Measurements from ENCODE around the gene TTN.

The TTN gene

DNA sequence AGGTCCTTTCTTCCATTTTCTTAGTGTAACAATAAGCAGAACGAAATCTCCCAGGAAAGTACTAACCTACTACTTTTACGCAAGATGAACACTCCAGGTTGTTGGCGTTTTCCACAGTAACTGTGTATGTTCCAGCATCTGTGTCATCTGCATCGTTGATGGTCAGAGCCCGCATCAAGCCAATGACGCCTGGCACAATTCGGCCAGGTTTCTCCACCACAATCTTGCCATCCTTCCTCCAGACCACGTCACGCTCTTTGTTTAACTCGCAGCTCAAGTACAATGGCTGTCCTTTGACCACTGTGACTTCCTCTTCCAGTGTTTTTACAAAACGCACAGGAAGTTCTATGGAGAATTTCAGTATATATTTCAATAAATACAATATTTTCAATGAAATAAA lies 171.3 kb downstream of the TTN start:
- no peak for DNase-seq

DNA sequence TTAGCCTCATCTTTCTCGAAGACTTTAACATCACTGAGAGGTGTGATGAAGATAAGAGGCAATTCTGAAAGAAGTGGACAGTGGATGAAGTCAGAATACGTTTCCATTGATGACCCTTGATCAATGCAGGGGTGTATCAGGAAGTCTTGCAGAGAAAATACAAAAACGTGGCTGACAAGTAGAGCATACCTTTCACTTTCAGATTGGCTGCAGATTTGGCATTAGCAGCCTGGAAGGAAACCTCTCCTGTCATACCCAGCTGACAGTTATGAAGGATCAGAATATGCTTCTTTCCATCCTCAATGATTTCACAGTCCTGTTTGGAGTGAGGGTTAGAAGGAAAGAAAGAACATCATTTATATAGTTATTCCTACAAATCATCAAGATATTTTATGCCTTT lies 174.5 kb downstream of the TTN start:
- no peak for DNase-seq

DNA sequence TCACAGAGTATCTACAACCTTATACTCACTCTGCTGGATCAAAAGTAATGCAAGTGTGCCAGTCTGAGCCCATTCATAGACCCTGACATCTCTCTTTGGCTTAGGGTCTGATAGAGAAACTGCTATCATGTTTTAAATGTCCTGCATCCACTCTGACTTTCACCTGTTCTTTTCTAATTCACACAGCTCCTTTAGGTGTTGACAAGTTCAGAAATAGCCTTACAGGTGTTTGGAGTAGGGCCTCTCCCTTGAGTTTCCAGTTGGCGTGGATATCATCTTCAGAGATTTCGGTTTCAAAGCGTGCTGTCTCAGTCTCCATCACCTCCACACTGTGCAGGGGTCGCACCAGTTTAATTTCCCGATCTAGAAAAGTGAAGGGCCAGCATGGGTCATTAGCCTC lies 176.6 kb downstream of the TTN start:
- DNase-seq = no peak

DNA sequence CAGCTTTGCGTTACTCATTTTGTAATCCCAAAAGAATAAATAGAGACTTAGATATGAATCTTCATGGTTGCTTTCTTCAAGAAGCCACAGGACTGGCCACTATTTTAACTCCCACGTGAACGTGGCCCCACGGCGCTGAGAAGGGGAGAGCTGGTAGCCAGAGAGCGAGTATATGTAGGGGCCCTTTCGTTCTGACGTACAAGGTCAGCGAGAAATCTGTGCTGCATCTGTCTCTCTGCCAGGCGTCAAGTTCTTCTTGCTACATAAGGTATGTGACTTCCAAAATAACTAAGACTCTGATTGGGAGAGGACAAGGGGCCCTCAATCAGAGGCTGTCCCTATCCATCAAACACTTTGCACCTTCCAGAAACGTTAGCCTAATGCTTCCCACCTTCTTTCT lies 177.8 kb downstream of the TTN start:
- no peak for DNase-seq

DNA sequence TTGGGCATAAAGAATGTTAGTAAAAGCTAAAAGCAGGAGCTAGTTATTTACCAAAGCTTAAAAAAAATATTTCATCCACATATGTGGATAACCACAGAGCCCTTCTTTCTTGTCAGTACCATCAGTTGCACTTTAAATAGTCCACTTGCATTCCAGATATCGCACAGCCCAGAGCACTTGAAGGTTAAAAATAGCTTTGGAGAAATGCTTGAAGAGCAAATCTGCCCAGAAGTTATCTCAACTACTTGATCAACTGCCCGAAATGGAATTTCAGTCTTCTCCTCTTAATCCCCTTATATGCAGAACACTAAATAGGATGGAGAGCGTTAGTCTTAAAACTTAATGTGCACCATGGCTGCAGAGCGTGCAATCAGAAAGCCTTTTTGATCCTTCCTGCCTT lies 178.6 kb downstream of the TTN start:
- no peak for DNase-seq

DNA sequence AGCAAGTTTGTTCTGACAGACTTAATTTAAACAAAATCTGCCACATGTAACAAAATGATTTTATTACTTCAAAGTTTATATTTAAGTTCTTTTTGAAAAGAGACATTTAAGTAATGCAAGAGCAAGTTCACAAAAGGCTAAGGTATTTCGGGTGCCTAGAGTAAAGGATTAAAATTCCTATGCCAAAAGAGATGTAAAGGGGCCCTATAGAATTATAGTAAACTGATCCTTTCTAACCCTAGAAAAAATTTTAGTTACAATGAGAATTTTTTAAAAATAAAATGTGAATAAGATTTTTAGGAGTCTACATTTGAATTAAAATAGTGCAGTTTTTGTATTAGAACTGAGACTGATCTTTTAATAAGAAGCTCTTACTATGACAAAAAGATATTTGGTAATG lies 179.8 kb downstream of the TTN start:
- no peak for DNase-seq

DNA sequence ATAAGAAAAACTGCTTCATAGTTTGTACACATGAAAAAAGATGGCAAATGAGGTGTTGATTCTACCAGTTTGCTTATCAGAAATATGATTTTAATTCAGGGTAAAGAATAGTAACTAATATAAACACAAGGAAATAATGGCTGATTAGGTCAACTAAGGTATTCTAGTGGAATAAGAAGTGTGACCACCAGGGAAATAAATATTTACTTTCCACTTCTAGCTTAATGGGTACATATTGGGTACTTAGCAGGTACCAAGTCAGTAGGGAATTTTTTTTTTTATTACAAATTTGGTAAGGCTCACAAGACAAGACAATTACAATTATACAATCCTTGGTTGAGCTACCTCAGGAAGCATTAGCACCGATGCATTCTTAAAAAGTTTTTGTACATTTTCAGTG lies 191.3 kb downstream of the TTN start:
- DNase-seq = no peak

DNA sequence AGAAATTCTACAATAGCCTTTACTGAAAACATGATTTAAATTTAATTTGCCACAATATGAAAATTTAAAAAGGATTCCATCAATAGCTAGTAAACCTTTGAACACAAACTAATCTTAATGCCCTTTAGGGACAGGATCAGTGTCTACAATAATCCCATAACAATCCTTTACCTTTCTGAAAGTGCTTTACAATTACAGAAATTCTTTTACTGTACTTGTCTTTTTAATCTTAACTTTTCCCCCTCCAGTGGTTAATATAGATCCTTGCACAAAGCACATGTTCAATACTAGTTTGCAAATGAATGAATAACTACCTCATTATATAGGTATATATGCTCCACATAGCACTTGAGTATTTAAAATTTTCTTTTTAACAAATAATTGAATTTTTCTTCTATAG lies 204.3 kb downstream of the TTN start:
- no peak for DNase-seq

DNA sequence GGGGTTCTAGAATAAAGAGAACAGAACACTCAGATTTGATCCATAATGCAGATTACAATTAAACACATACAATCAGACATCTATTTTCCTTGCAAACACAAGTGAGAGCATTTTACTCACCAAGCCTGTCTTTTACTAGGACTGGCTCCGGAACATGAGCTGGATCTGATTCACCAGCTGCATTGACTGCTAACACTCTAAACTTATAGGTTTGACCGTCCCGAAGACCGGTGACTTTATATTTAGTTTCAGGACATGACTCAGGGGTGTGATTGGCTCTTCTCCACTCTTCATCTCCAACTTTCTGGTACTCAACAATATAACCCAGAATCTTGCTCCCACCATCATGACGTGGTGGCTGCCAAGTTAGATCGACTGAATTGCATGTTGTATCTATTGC lies 214.6 kb downstream of the TTN start:
- no peak for DNase-seq

DNA sequence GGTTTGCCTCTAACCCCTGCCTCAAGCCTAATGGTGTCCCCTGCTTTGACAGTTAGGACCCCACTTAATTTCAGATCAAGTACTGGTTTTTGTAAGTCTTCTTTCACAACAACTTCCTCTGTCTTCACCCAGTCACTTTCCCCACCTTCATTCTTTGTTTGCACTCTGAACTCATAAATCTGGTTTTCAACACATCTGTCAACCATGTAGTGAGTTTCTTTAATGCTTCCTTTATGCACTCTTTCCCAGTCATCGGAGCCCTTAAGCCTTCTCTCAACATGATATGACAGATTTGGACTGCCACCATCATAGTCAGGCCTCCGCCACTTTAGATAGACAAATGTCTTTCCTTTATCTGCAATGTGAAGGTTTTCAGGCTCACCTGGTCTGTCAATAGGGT lies 217.9 kb downstream of the TTN start:
- no peak for DNase-seq

DNA sequence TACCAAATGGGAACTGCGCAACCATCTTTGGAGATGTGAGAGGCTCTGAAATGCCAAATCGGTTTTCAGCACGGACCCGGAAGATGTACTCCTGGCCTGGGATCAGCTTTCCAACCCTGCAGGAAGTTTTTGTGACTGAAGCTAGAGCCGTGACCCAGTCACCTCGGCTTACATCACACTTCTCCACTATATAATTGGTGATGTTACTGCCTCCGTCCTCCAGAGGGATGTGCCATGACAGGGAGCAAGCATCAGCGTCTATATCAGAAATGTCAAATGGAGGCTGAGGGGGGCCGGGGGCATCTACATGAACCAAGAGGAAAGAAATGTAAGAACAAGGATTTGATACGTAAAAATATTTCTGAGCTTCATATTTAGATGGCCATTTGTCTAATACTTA lies 222.6 kb downstream of the TTN start:
- DNase-seq = no peak

DNA sequence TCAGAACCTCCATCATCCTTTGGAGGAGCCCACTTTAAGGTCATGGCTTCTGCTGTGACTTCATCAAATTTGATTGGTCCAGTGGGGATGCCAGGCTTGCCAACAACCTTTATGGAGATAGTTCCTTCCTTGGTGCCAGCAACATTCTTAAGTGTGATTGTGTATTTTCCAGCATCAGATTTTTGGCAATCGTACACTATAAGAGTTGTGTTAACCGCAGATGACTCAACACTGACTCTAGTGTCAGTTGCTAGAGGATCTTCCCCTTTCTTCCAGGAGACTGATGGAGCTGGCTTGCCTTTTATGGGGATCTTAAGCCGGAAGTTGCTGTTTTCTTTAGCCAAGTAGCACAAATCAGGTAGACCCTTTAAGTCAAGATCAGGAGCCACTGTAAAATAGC lies 228.2 kb downstream of the TTN start:
- DNase-seq = no peak

DNA sequence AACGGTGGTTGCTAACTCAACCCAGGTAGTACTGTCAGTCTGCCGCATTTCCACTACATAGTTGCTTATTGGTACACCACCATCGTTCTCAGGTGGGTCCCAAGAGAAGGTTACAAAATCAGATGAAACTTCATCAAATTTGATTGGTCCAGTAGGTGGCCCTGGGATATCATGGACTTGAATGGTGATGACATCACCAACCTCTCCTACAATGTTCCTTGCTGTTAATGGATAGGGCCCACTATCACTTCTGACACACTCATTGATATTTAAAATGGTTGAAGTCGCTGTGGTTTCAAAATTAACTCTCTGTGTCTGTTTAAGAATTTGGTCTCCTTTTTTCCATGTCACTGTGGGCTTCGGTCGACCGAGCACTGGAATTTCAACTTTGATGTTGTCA lies 232.4 kb downstream of the TTN start:
- no peak for DNase-seq

DNA sequence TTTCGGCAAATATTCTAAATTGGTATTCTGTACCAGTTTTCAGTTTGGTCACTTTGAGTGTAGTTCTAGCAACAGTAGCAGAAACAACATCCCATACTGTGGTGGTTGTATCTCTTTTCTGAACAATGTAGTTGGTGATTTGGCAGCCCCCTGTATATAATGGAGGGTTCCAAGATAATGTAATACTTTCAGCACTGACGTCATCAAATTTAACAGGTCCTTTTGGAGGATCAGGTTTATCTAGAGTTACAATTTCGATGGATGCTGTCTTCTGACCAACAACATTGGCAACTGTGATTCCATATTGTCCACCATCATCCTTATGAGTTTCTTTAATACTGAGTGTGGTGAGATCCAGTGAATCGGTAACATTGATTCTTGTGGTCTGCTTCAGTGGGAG lies 239.0 kb downstream of the TTN start:
- no peak for DNase-seq

DNA sequence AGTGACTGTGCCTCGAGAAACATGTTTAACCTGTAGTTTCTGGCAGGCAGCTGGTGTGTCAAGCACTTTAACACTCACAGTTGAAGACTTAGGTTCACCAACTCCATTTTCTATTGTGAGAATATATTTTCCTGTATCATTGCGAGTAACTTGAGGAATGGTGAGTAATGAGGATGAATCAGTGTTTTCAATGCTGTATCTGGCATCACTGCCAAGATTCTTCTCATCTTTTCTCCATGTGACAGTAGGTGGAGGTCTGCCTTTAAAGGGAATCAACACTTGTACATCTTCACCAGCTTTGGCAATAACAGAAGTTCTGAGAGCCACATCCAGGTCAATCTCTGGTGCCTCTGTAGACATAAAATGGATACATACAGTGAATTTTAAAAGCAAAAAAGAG lies 254.2 kb downstream of the TTN start:
- no peak for DNase-seq

DNA sequence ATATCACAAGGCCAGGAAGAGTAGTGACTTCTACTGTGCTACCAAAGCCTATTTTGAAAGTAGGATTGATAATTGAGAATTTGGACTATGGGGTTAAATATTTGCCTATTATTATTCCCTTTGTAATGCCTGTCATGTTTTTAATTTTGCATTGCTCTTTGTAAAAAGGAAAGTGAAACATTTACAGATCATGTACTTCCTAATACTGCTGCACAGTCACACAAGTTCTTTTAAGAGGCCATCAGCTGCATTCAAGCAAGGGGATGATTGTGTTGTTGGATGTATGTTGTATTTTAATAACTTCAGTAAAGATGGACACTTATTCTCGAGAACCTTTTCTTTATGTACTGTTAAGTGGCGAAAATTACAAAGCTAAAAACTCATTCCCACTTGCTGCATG lies 256.9 kb downstream of the TTN start:
- no peak for DNase-seq

DNA sequence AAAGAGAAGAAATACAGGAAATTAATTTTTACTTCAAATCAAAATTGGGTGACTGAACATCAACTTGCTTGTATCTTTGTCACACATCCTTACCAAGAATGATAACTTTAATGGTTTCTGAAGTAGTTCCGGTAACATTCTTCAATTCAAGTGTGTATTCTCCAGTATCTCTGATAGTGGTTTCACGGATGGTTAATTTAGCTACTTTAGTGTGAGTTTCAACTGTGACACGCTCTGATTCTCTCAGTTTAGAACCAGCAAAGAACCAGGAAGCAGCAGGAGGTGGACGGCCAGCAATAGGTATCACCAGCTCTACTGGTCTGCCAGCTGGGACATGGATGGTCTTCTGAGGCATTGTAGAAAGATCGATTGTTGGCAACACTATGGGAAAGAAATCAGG lies 264.7 kb downstream of the TTN start:
- no peak for DNase-seq

DNA sequence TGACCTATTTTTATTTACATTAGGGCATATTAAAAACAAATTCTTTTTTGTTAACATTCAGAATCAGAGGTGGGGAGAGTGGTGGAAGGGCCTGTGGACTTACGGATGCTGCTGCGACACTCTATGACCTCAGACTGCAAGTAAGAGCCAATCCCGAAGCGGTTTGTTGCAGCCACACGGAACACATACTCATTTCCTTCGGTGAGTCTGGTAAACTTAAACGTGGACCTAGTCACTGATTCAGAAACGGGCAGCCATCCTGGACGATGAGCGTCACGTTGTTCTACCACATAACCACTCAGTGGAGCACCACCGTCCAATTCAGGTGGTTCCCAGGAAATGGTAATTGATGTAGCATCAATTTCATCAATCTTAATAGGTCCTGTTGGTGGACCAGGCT lies 265.1 kb downstream of the TTN start:
- no peak for DNase-seq

DNA sequence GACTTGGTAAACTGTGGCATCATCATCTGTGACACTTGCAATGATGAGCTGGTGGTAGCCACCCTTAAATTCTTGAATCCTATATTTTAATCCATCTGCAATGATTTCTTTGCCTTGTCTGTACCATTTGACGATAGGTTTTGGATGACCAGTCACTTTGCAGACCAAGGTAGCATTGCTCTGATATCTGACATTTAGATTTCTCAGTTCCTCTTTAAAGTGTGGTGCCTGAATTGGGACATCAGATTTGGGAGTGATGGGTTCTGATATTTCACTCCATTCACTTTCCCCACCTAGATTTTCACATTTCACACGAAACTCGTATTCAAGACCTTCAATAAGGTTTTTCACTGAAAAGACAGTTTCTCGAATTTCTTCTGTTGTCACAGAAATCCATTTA lies 271.2 kb downstream of the TTN start:
- DNase-seq = no peak

DNA sequence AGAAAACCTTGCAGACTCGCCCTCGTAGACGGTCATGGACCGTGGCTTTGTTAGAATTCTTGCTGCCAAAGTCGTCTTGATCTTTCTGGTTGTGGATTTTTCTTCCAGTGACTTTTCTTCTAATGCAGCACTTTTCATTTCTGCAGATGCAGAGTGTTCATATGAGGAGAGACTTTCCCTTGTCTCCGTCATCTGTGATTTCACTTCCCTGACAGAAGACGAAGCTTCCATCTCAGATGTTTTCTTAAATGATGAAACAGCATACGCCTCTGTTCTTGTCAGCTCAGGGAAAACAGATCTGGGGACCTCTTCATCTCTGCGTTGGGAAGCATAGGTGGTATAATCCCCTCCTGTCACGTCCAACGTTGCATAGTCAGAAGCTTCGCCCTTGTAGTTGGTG lies 276.1 kb downstream of the TTN start:
- no peak for DNase-seq

DNA sequence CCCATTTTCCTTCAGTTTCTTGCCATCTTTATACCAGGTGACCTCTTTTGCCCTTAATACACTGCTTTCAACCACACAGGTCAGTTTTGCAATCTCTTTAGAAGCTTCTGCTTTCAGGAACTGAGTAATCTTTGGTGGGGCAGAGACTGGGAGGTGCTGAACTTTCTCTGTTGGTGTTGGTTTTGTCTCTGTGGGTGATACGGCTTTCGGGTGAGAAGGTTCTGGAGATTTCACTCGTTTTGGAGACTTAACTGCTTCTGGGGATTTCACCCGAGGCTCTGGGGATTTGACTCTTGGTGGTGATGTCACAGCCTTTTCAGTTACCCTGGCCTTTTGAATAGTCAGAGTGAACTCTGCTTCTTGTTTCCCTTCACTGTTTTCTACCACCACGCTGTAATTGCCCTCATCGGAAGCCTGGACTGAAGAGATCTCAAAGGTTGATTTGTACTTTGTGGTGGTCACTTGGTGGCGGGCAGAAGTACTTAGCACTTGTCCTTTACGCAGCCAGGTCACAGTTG lies 276.5 kb downstream of the TTN start:
- no peak for DNase-seq

DNA sequence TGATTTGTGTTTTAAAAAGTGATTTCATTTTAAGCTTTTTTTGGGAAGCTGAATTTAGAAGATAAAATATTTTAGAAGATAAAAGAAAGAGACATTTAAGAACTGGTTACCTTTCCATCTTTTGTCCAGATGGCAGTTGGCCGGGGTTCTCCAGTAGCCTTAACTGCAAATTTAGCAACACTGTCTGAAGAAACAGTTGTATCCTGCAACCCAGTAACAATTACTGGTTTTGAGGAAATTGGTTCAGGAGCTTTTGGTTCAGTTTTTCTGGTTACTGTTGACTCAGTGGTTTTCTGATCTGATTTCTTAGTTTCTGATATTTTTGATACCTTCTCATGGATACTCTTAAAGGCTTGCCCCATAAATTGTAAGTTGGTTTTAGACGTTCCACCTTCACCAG lies 277.1 kb downstream of the TTN start:
- no peak for DNase-seq

DNA sequence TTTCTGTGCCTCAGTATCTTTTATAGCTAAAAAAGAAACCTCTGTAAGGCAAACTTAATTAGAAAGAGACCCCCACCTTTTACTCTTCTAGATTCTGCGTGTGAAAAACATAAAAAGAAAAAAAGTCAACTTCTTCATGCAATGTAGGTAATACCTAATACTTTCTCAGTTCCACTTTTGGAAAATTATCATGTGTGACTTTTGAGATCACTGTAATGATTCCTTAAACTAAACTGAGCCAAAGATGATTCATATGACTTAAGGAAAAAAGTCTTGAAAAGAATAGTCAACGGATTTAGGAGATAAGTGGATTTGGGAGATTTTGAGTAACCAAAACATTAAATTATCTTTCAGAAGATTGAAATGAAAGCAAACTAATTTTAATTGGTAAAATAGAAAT lies 278.0 kb downstream of the TTN start:
- no peak for DNase-seq

DNA sequence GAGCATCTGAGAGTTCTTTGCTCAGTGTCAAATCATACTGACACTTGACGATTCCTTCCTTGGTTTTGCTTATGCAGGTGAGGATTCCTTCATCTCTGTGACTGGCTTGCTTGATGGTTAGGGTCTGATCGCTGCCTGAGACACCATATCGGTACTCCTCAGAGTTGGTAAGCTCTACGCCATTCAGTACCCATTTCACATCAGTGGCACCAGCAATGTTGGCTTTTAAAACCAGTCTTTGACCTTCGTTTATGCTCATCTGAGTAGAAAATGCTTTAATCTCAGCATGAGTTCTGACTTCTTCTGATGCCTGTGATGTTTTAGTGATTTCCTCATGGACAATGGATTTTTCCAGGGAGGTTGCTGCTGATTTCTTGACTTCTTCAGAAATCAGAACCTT lies 278.6 kb downstream of the TTN start:
- DNase-seq = no peak

DNA sequence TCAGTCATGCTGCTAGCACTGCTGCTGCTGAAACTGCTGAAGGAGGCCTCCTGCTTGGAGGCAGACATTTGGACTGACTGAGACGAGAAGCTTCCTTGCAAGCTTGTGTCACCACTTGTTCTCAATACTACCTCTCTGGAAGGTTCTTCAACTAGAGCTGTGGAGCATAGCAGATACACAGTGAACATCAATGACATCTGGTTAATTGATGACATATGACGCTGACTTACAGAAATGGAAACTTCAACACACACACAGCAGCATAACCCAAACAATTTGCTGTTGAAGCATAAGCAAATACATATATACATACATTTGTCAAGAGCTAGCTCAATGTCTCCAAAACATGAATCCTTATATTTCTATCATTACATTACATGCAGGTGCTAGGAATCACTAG lies 279.6 kb downstream of the TTN start:
- DNase-seq = no peak

DNA sequence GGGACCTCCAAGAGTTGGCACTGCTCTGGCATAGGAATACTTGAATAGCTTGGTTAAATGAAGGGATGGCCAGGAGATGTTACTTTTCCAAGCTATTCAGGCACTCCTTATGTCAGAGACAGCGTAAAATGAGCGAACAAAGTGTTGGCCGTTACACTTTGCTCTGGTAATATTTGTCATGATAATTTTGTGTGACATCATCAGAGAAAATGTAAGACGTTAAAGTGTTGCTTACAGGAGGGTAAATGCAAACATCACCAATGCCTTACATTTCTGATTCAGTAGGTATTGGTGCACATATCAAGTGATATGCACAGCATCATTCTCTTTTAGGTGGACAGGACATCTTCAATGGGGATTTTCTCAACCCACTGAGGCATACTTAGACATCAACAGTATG lies 281.0 kb downstream of the TTN start:
- no peak for DNase-seq

Data from cerebellar nuclear complex (tissue), 1 donor.